Measurements from ENCODE around the gene IL1RAPL2.

DNA sequence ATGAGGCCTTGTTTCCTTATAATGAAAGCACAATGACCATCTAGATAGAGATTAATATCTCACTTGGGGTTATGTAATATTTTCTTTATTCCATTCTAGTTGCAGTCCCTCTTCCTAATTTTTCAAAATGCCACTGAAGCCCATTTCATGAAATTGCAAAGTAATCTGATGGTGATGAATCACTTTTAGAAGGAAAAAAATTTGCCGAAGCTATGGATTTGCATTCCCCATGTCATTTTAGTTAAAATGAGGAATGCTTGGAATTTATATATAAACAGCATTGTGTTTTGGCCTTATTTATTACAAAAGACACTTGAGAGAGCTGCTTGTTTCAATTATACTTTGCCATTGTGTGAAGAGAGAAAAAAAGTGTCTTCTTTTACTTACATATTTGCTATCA, 896.2 kb downstream of the IL1RAPL2 start:
- TF ChIP-seq SUZ12 (IDR thresholded peaks at IDR 0.05; ENCODE audit: extremely low read depth, insufficient read depth, insufficient read length), result no peak
- TF ChIP-seq YY1 (IDR thresholded peaks at IDR 0.05; ENCODE audit: insufficient read depth, insufficient read length), result no peak
- no peak for TF ChIP-seq ZNF274 (IDR thresholded peaks at IDR 0.05; ENCODE audit: low read depth, low read length)

Measured in NT2/D1 (cell line).